Measurements from ENCODE around the gene TDRD7.

Gene TDRD7

GRCh38 chr9:97411789-97412625 is at the start of gene TDRD7:
TSS of gene TDRD7 (plus strand) at chr9:97412096. CDS start at chr9:97428466, 16,370 bp downstream.
- peaks cover 7% of the 10 kb centered on the region for H3K36me3 Mint-ChIP-seq (ENCODE audit: insufficient read depth)
- H3K27me3 Mint-ChIP-seq = peaks cover 18% of the 10 kb centered on the region
- ATAC-seq (replicated peaks; ENCODE audit: extremely low read depth, poor library complexity, severe bottlenecking) = peak; percentile 85

GRCh38 chr9:97362777-97363545 is 48.9 kb upstream of the TDRD7 start:
- Mint-ChIP-seq H3K27me3 (no peaks in the 10 kb centered on the region), H3K36me3 (ENCODE audit: insufficient read depth) (peaks cover 1% of the 10 kb centered on the region), H3K9me3 (no peaks in the 10 kb centered on the region), H3K4me1 (no peaks in the 10 kb centered on the region), H3K4me3 (no peak overlapping the region), H3K27ac (ENCODE audit: low read depth) (no peak overlapping the region)
- ATAC-seq (replicated peaks; ENCODE audit: extremely low read depth, poor library complexity, severe bottlenecking) (no peak), DNase-seq (ENCODE audit: low spot score in 2 of 2) (no peak)

More at GRCh38 chr9:97411789-97412625, at the start of gene TDRD7:
- Mint-ChIP-seq H3K9me3 (no peaks in the 10 kb centered on the region), H3K4me1 (peaks cover 38% of the 10 kb centered on the region), H3K27ac (ENCODE audit: low read depth) (peak within 1 kb of the TSS; percentile 90), H3K4me3 (peak within 1 kb of the TSS; percentile 86)
- DNase-seq (ENCODE audit: low spot score in 2 of 2) = peak; percentile 82 to 92

- ATAC-seq (replicated peaks; ENCODE audit: extremely low read depth, poor library complexity, severe bottlenecking) (no peak), DNase-seq (ENCODE audit: low spot score in 2 of 2) (no peak)
- H3K36me3 Mint-ChIP-seq (ENCODE audit: insufficient read depth) = peaks cover 1% of the 10 kb centered on the region
- H3K9me3 Mint-ChIP-seq = peaks cover 4% of the 10 kb centered on the region
- H3K4me1 Mint-ChIP-seq = no peaks in the 10 kb centered on the region
- H3K27me3 Mint-ChIP-seq = no peaks in the 10 kb centered on the region
- H3K4me3 Mint-ChIP-seq = no peak overlapping the region
- no peak overlapping the region for H3K27ac Mint-ChIP-seq (ENCODE audit: low read depth)
These were observed 48.1 kb upstream of the TDRD7 start for GRCh38 chr9:97363661-97364299.

GRCh38 chr9:97364769-97365490 is 47.0 kb upstream of the TDRD7 start:
- H3K4me1 Mint-ChIP-seq = no peaks in the 10 kb centered on the region
- no peak overlapping the region for H3K4me3 Mint-ChIP-seq
- H3K9me3 Mint-ChIP-seq = peaks cover 7% of the 10 kb centered on the region
- DNase-seq (ENCODE audit: low spot score in 2 of 2) (no peak), ATAC-seq (replicated peaks; ENCODE audit: extremely low read depth, poor library complexity, severe bottlenecking) (no peak)
- H3K27ac Mint-ChIP-seq (ENCODE audit: low read depth) = no peak overlapping the region
- no peaks in the 10 kb centered on the region for H3K27me3 Mint-ChIP-seq
- peaks cover 1% of the 10 kb centered on the region for H3K36me3 Mint-ChIP-seq (ENCODE audit: insufficient read depth)

GRCh38 chr9:97365634-97366033 is 46.3 kb upstream of the TDRD7 start:
- no peak overlapping the region for H3K4me3 Mint-ChIP-seq
- H3K36me3 Mint-ChIP-seq (ENCODE audit: insufficient read depth) = peaks cover 1% of the 10 kb centered on the region
- H3K4me1 Mint-ChIP-seq = no peaks in the 10 kb centered on the region

GRCh38 chr9:97366476-97366875 is 45.4 kb upstream of the TDRD7 start:
- H3K9me3 Mint-ChIP-seq = peaks cover 7% of the 10 kb centered on the region
- H3K36me3 Mint-ChIP-seq (ENCODE audit: insufficient read depth) = peaks cover 5% of the 10 kb centered on the region

More at GRCh38 chr9:97365634-97366033, 46.3 kb upstream of the TDRD7 start:
- Mint-ChIP-seq H3K9me3 (peaks cover 7% of the 10 kb centered on the region), H3K27me3 (no peaks in the 10 kb centered on the region), H3K27ac (ENCODE audit: low read depth) (no peak overlapping the region)
- DNase-seq (ENCODE audit: low spot score in 2 of 2) (no peak), ATAC-seq (replicated peaks; ENCODE audit: extremely low read depth, poor library complexity, severe bottlenecking) (no peak)

GRCh38 chr9:97366889-97367288 is 45.0 kb upstream of the TDRD7 start:
- DNase-seq (ENCODE audit: low spot score in 2 of 2) (no peak), ATAC-seq (replicated peaks; ENCODE audit: extremely low read depth, poor library complexity, severe bottlenecking) (no peak)
- Mint-ChIP-seq H3K36me3 (ENCODE audit: insufficient read depth) (peaks cover 7% of the 10 kb centered on the region), H3K4me1 (no peaks in the 10 kb centered on the region), H3K27ac (ENCODE audit: low read depth) (no peak overlapping the region), H3K27me3 (no peaks in the 10 kb centered on the region), H3K9me3 (peaks cover 7% of the 10 kb centered on the region), H3K4me3 (no peak overlapping the region)

More at GRCh38 chr9:97366476-97366875, 45.4 kb upstream of the TDRD7 start:
- Mint-ChIP-seq H3K27me3 (no peaks in the 10 kb centered on the region), H3K4me3 (no peak overlapping the region), H3K4me1 (no peaks in the 10 kb centered on the region), H3K27ac (ENCODE audit: low read depth) (no peak overlapping the region)
- ATAC-seq (replicated peaks; ENCODE audit: extremely low read depth, poor library complexity, severe bottlenecking) (no peak), DNase-seq (ENCODE audit: low spot score in 2 of 2) (no peak)

GRCh38 chr9:97367729-97368128 is 44.2 kb upstream of the TDRD7 start:
- no peaks in the 10 kb centered on the region for H3K27me3 Mint-ChIP-seq
- no peaks in the 10 kb centered on the region for H3K4me1 Mint-ChIP-seq
- H3K4me3 Mint-ChIP-seq = no peak overlapping the region
- DNase-seq (ENCODE audit: low spot score in 2 of 2) (no peak), ATAC-seq (replicated peaks; ENCODE audit: extremely low read depth, poor library complexity, severe bottlenecking) (no peak)
- H3K9me3 Mint-ChIP-seq = peaks cover 7% of the 10 kb centered on the region
- no peak overlapping the region for H3K27ac Mint-ChIP-seq (ENCODE audit: low read depth)
- H3K36me3 Mint-ChIP-seq (ENCODE audit: insufficient read depth) = peaks cover 5% of the 10 kb centered on the region

- Mint-ChIP-seq H3K27ac (ENCODE audit: low read depth) (no peak overlapping the region), H3K9me3 (peaks cover 7% of the 10 kb centered on the region), H3K4me3 (no peak overlapping the region), H3K4me1 (no peaks in the 10 kb centered on the region), H3K36me3 (ENCODE audit: insufficient read depth) (peaks cover 5% of the 10 kb centered on the region), H3K27me3 (no peaks in the 10 kb centered on the region)
- DNase-seq (ENCODE audit: low spot score in 2 of 2) (no peak), ATAC-seq (replicated peaks; ENCODE audit: extremely low read depth, poor library complexity, severe bottlenecking) (no peak)
These were observed 42.9 kb upstream of the TDRD7 start for GRCh38 chr9:97368964-97369363.

- Mint-ChIP-seq H3K27me3 (no peaks in the 10 kb centered on the region), H3K27ac (ENCODE audit: low read depth) (no peak overlapping the region), H3K4me1 (no peaks in the 10 kb centered on the region), H3K36me3 (ENCODE audit: insufficient read depth) (peaks cover 9% of the 10 kb centered on the region), H3K4me3 (no peak overlapping the region), H3K9me3 (peaks cover 7% of the 10 kb centered on the region)
- DNase-seq (ENCODE audit: low spot score in 2 of 2) (no peak), ATAC-seq (replicated peaks; ENCODE audit: extremely low read depth, poor library complexity, severe bottlenecking) (no peak)
These were observed 39.3 kb upstream of the TDRD7 start for GRCh38 chr9:97372580-97372979.

- Mint-ChIP-seq H3K36me3 (ENCODE audit: insufficient read depth) (peaks cover 9% of the 10 kb centered on the region), H3K27me3 (no peaks in the 10 kb centered on the region), H3K4me3 (no peak overlapping the region), H3K27ac (ENCODE audit: low read depth) (no peak overlapping the region), H3K4me1 (no peaks in the 10 kb centered on the region), H3K9me3 (peaks cover 7% of the 10 kb centered on the region)
- DNase-seq (ENCODE audit: low spot score in 2 of 2) = no peak
- no peak for ATAC-seq (replicated peaks; ENCODE audit: extremely low read depth, poor library complexity, severe bottlenecking)
These were observed 38.6 kb upstream of the TDRD7 start for GRCh38 chr9:97373331-97373730.

- no peak overlapping the region for H3K27ac Mint-ChIP-seq (ENCODE audit: low read depth)
- ATAC-seq (replicated peaks; ENCODE audit: extremely low read depth, poor library complexity, severe bottlenecking) = no peak
- H3K36me3 Mint-ChIP-seq (ENCODE audit: insufficient read depth) = peaks cover 9% of the 10 kb centered on the region
- H3K9me3 Mint-ChIP-seq = no peaks in the 10 kb centered on the region
- no peaks in the 10 kb centered on the region for H3K27me3 Mint-ChIP-seq
- DNase-seq (ENCODE audit: low spot score in 2 of 2) = no peak
- no peak overlapping the region for H3K4me3 Mint-ChIP-seq
- no peaks in the 10 kb centered on the region for H3K4me1 Mint-ChIP-seq
These were observed 37.1 kb upstream of the TDRD7 start for GRCh38 chr9:97374811-97375210.

Data from central memory CD8-positive, alpha-beta T cell (primary cell).